Frontal cortex (tissue), 4 donors: ENCODE results near the gene ITPR3. TPM values are rescaled to one million over a fixed set of nuclear protein-coding genes. Genes with fewer than 3 reads are reported as not detected.

ENCODE experiments used
- DNase-seq, 2 donors: peaks; one replicate each; pipeline ENCODE4 v3.0.0; 2012; ENCODE audit warnings: low spot score in 2 of 2
- FAIRE-seq: peaks from 2 replicates; lab custom pipeline; 2012; peaks lifted over from hg19 to GRCh38; lab: Jason Lieb, UNC
- total RNA-seq: library from RNA; depleted of rRNA; stranded (reverse); fragments of >200 nt; gene quantifications from one replicate; pipeline ENCODE4 v1.2.3, GENCODE V29; 2014
- donor health status: control.
- donor health status: control.
- donor health status: control.

The ITPR3 gene
- total RNA-seq, 1 donor from 2014 or later, result 1.2 TPM

- DNase-seq (no peak), FAIRE-seq (no peak)
Measured at GRCh38 chr6:33662318-33662717, 41.2 kb downstream of the ITPR3 start.

- no peak for DNase-seq
- no peak for FAIRE-seq
Measured at GRCh38 chr6:33663028-33663427, 41.9 kb downstream of the ITPR3 start.

DNA sequence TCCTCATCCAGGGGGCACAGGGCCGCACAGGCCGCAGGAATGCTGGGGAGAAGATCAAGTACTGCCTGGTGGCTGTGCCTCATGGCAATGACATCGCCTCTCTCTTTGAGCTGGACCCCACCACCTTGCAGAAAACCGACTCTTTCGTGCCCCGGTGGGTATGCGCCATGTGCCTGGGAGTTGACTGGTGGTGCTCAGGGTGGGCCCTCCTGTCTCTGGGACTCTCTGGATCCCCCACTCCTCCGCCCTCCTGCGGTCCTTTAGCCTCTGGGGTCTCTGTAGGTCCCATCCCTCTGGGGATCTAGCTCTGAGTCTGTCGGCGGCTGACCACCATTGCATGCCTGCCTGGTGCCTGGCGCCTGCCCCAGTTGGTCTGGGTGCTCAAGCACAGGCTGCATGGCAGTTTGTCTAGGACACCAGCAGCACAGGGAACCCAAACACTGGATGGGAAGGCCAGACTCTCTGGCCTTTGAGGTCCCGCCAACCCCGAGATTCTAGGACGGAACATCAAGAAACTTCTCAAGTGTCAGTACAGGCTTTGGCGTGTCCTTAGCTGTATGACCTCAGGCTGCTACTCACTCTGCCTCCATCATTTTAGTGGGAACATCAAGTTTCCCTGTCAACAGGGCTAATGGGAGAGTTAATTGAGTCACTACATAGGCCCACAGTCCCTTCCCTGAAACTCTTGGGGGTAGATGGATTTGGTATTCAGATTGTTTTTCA, 42.8 kb downstream of the ITPR3 start:
- FAIRE-seq (no peak), DNase-seq (no peak)

GRCh38 chr6:33664506-33665057, 43.5 kb downstream of the ITPR3 start:
- no peak for DNase-seq
- FAIRE-seq, result no peak

- no peak for FAIRE-seq
- no peak for DNase-seq
Measured at GRCh38 chr6:33665957-33666356, 44.8 kb downstream of the ITPR3 start.

GRCh38 chr6:33667072-33667471, 46.0 kb downstream of the ITPR3 start:
- no peak for FAIRE-seq
- no peak for DNase-seq

DNA sequence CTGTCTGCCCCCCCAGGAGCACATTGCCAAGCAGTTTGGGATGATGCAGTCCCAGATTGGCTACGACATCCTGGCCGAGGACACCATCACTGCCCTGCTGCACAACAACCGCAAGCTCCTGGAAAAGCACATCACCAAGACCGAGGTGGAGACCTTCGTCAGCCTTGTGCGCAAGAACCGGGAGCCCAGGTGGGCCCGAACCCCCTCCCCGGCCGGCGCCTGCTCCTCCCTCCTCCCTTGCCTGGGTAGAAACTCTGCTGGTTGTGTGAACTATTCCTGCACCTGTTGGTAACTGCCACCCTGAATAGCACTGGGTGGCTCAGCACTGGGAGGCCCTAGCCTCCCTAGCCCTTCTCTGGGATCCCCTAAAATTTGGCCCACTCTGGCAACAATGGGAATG, 46.7 kb downstream of the ITPR3 start:
- FAIRE-seq (no peak), DNase-seq (no peak)

DNA sequence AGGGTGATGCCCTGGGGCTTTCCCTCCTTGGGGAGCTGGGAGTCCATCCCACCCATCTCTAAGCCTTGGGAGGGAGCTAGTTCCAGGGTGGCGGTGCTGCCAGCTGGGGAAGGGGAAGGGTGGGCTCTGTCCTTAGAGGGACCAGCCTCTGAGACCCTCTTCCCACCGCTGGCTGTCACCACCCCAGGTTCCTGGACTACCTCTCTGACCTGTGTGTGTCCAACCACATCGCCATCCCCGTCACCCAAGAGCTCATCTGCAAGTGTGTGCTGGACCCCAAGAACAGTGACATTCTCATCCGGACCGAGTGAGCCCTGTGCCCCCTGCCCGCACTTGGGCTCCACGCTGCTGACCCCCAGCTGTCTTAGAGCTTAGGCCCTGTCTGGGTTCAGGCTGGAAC, 47.2 kb downstream of the ITPR3 start:
- FAIRE-seq, result no peak

GRCh38 chr6:33668914-33669313, 47.8 kb downstream of the ITPR3 start:
- FAIRE-seq (no peak), DNase-seq (peak in 1 of 2 donors; percentile 57)

More for the DNA sequence above, 47.2 kb downstream of the ITPR3 start:
- no peak for DNase-seq

- FAIRE-seq (no peak), DNase-seq (no peak)
Measured at GRCh38 chr6:33670086-33670660, 49.1 kb downstream of the ITPR3 start.

GRCh38 chr6:33670971-33671743, 50.0 kb downstream of the ITPR3 start:
- no peak for FAIRE-seq

DNA sequence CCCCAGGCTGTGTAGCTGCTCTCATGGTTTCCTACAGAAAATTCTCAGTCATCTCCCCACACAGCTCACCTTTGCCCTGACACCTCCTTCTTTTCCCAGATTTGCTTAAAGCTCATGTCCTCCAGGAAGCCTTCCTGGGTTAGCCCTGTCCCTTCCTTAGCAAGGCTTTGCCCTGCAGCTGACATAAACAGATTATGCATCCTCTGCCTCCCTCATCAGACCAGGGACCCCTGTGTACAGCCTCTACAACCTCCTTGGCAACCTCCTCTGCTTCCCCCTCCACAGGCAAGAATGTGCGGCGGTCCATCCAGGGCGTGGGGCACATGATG, 50.6 kb downstream of the ITPR3 start:
- no peak for FAIRE-seq

More at GRCh38 chr6:33670971-33671743, 50.0 kb downstream of the ITPR3 start:
- DNase-seq, result no peak

DNA sequence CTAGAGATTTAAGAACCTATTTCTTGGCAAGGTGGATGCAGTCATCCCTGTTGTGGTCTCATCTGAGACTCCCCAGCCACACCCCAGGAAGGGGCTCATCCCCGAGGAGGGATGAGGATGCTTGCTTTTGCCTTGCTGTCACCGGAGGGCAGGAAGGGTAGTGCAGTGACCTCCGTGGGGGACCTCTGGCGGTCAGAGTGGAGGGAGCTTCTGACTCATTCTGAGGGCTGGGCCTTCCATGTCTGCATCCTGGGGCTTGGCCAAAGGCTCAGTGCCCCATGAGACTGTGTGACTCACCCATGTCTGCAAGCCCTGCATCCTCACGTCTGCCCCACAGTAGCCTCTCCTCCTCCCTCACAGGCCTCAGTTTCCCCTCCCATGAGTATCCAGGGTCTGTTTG, 51.7 kb downstream of the ITPR3 start:
- FAIRE-seq (no peak), DNase-seq (peak; percentile 49 to 57)

More for the DNA sequence above, 50.6 kb downstream of the ITPR3 start:
- no peak for DNase-seq

DNA sequence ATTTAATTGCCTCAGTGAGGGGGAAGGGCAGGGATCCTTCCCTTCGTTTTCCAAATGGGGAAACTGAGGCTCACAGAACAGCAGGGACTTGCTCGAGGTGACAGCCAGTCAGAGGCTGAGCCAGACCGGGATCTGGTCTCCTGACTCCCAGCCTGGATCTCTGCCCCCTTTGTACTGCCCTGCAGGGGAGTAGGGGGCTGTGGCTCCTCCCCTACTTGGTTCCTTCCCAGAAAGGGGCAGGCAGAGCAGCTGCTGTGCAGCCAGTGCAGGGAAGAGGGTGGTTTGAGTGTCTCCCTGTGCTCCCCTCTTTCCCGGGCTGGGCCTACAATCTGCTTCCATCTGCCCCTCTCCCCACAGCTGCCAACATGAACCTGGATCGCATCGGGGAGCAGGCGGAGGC, 52.7 kb downstream of the ITPR3 start:
- FAIRE-seq (no peak), DNase-seq (no peak)

DNA sequence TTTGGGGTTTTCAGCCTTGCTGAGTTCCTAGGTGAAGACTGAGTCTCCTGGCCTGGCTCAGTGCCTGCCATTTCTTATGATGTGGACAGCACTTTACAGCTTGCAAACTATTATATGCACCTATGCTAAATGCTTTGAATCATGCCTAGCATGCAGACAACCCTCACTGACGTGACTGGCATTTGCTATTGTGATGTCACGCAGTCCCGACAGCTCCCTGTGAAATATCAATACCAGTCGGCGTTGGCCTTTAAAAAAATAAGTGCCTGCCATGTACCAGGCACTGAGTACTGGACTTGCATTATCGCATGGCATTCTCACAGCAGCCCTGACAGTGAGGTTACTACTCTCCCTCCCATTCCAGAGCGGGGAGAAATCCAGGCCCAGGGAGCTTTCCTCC, 54.8 kb downstream of the ITPR3 start:
- no peak for FAIRE-seq

GRCh38 chr6:33676416-33677142, 55.5 kb downstream of the ITPR3 start:
- FAIRE-seq (no peak), DNase-seq (no peak)

More for the DNA sequence above, 54.8 kb downstream of the ITPR3 start:
- no peak for DNase-seq

- DNase-seq (no peak), FAIRE-seq (no peak)
Measured at GRCh38 chr6:33677143-33677660, 56.1 kb downstream of the ITPR3 start.

GRCh38 chr6:33677689-33678088, 56.6 kb downstream of the ITPR3 start:
- DNase-seq (no peak), FAIRE-seq (no peak)

- no peak for FAIRE-seq
- DNase-seq, result no peak
Measured at GRCh38 chr6:33678233-33678931, 57.3 kb downstream of the ITPR3 start.
